HepG2 (cell line): ENCODE data around the gene TLR9. TPM values are rescaled to one million over a fixed set of nuclear protein-coding genes. Genes with fewer than 3 reads are reported as not detected.

Experiments
- AHR ChIP-seq: IDR thresholded peaks from 2 replicates; pipeline ENCODE4 v1.6.1; 2018; ENCODE audit warnings: missing genetic modification reagents, missing compliant biosample characterization
- CBX1 ChIP-seq: IDR thresholded peaks from one replicate; pipeline ENCODE4 v1.6.1; 2016; ENCODE audit warnings: antibody characterized with exemption, low read depth
- ELF4 ChIP-seq: sonication (generic); formaldehyde crosslinking; IDR thresholded peaks from 2 replicates; pipeline ENCODE4 v1.5.0; 2020; ENCODE audit warnings: missing genetic modification reagents, mild to moderate bottlenecking, moderate library complexity, borderline replicate concordance
- EZH2 ChIP-seq: conservative IDR thresholded peaks from 2 replicates; pipeline ENCODE4 v1.6.1; 2012; ENCODE audit warnings: mild to moderate bottlenecking, low read depth, low read length, moderate library complexity
- FOXC1 ChIP-seq: sonication (generic); formaldehyde crosslinking; IDR thresholded peaks from 2 replicates; pipeline ENCODE4 v1.8.0; 2022; ENCODE audit warnings: mild to moderate bottlenecking, missing genetic modification reagents, borderline replicate concordance
- GABPA ChIP-seq, 2 experiments: IDR thresholded peaks; 2 replicates each; pipeline ENCODE4 v1.6.1; 2011 to 2016; ENCODE audit warnings: low read depth in 2 of 2, low read length in 1 of 2, missing biosample characterization in 1 of 2, missing genetic modification characterization in 1 of 2
- KAT7 ChIP-seq: IDR thresholded peaks from 2 replicates; pipeline ENCODE4 v1.6.1; 2018; ENCODE audit warnings: borderline replicate concordance, missing compliant biosample characterization
- KDM5B ChIP-seq: sonication (generic); formaldehyde crosslinking; IDR thresholded peaks from 2 replicates; pipeline ENCODE4 v1.4.0; 2020; ENCODE audit warnings: missing genetic modification reagents, mild to moderate bottlenecking, borderline replicate concordance
- SIN3B ChIP-seq: fragments of 150-350 bp; IDR thresholded peaks from 2 replicates; pipeline ENCODE4 v1.6.1; 2014; ENCODE audit warnings: low read length
- SSRP1 ChIP-seq: IDR thresholded peaks from 2 replicates; pipeline ENCODE4 v1.6.1; 2016; ENCODE audit warnings: control low read depth
- ZKSCAN5 ChIP-seq: sonication (generic); formaldehyde crosslinking; IDR thresholded peaks from 2 replicates; pipeline ENCODE4 v1.5.1; 2020; ENCODE audit warnings: mild to moderate bottlenecking, missing genetic modification reagents
- ZNF24 ChIP-seq: fragments of 450-650 bp; IDR thresholded peaks from 2 replicates; pipeline ENCODE4 v1.6.1; 2017; ENCODE audit warnings: antibody characterized with exemption, mild to moderate bottlenecking
- ZNF34 ChIP-seq: sonication (generic); formaldehyde crosslinking; IDR thresholded peaks from 2 replicates; pipeline ENCODE4 v1.4.0; 2020; ENCODE audit warnings: mild to moderate bottlenecking, missing genetic modification reagents, borderline replicate concordance
- ZNF484 ChIP-seq: sonication (generic); formaldehyde crosslinking; IDR thresholded peaks from 2 replicates; pipeline ENCODE4 v1.5.1; 2020; ENCODE audit warnings: mild to moderate bottlenecking, low read depth, missing genetic modification reagents, borderline replicate concordance
- ZNF629 ChIP-seq: sonication (generic); formaldehyde crosslinking; conservative IDR thresholded peaks from 2 replicates; pipeline ENCODE4 v1.5.0; 2020; ENCODE audit warnings: missing genetic modification reagents
- ZNF672 ChIP-seq: sonication (generic); formaldehyde crosslinking; IDR thresholded peaks from 2 replicates; pipeline ENCODE4 v1.8.1; 2022; ENCODE audit warnings: missing genetic modification reagents
- ZNF709 ChIP-seq: sonication (generic); formaldehyde crosslinking; IDR thresholded peaks from 2 replicates; pipeline ENCODE4 v1.5.0; 2020; ENCODE audit warnings: mild to moderate bottlenecking, missing genetic modification reagents
- ZNF766 ChIP-seq: sonication (generic); formaldehyde crosslinking; IDR thresholded peaks from 2 replicates; pipeline ENCODE4 v1.5.0; 2020; ENCODE audit warnings: missing genetic modification reagents, borderline replicate concordance
- ZSCAN20 ChIP-seq: sonication (generic); formaldehyde crosslinking; IDR thresholded peaks from 2 replicates; pipeline ENCODE4 v1.4.0; 2020; ENCODE audit warnings: missing genetic modification reagents, mild to moderate bottlenecking, borderline replicate concordance
- ZSCAN25 ChIP-seq: sonication (generic); formaldehyde crosslinking; IDR thresholded peaks from 2 replicates; pipeline ENCODE4 v1.8.0; 2022; ENCODE audit warnings: mild to moderate bottlenecking, missing genetic modification reagents
- polyA plus RNA-seq, 8 experiments: library from polyadenylated mRNA; depleted of rRNA in 3 of 8; stranded (reverse) in 7 of 8; unstranded in 1 of 8; fragments of >200 nt; fragmentation: Illumina TruSeq in 4 of 8; extraction: Trizol in 4 of 8; gene quantifications; 2 replicates each; pipeline versions ENCODE4 v1.2.1 to v1.2.3, GENCODE V29; 2011 to 2016; ENCODE audit warnings: low read depth in 4 of 8, missing spikeins in 1 of 8, mixed read lengths in 1 of 8; ENCODE audit not compliant: insufficient read depth in 1 of 8
- total RNA-seq, 5 experiments: library from RNA; depleted of rRNA; stranded (reverse); fragments of >200 nt; fragmentation: Illumina TruSeq; extraction: Trizol; gene quantifications; 2 replicates each; pipeline ENCODE4 v1.2.3, GENCODE V29; 2016; ENCODE audit warnings: low read depth in 1 of 5
- TF ChIP-seq, protein P1 (sequence below): IDR thresholded peaks from 2 replicates; pipeline ENCODE4 v1.6.1; 2016; ENCODE audit warnings: control low read depth
- TF ChIP-seq, protein P2 (sequence below): sonication (generic); formaldehyde crosslinking; conservative IDR thresholded peaks from 2 replicates; pipeline ENCODE4 v1.8.0; 2022; ENCODE audit warnings: mild to moderate bottlenecking, moderate library complexity, missing genetic modification reagents
- TF ChIP-seq, protein P3 (sequence below): sonication (generic); formaldehyde crosslinking; IDR thresholded peaks from 2 replicates; pipeline ENCODE4 v1.5.0; 2020; ENCODE audit warnings: mild to moderate bottlenecking, low read depth, missing genetic modification reagents, borderline replicate concordance
- TF ChIP-seq, protein P4 (sequence below), 2 experiments: fragments of 450-650 bp in 1 of 2; sonication (generic) in 1 of 2; formaldehyde crosslinking; IDR thresholded peaks; 2 replicates each; pipeline versions ENCODE4 v1.5.0 to v1.8.0; 2020 to 2022; ENCODE audit warnings: mild to moderate bottlenecking in 1 of 2, missing genetic modification reagents in 1 of 2
- TF ChIP-seq, protein P5 (sequence below): sonication (generic); formaldehyde crosslinking; IDR thresholded peaks from 2 replicates; pipeline ENCODE4 v1.5.0; 2020; ENCODE audit warnings: missing genetic modification reagents, mild to moderate bottlenecking, borderline replicate concordance

Gene TLR9
- total and polyA plus RNA-seq, 2 of the 13 experiments (the other 11 are each of a cell fraction or from before 2014, with no cell fraction given): not detected

DNA sequence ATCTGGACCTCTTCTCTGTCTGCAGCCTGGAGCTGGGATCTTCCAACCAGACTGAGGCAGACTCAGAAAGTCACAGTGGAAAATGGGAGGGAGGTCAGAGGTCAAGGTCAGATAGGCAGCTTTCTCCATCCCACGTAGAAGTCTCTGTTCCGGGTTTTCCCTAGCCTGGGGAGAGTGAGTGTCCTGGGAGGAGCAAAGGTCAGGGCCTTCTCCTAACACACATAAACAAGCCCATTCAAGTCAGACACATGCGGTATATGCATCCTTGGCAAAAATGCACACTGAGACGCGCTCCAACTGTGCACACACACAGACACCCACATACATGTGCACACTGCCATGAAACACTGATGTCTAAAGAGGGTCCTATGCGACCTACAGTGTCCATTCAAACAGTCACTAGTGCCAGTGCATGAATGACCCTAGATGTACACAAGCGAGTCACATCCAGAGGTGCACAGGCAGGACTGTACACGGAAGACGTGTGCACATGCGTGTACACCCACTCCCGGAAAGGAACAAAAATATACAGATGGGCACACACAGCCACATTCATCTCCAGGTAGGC is 12.8 kb upstream of the TLR9 start (continued):
- TF ChIP-seq ZSCAN25 (CRISPR knock-in tag): no peak; the same call in 1 of the 2 replicates
- no peak for TF ChIP-seq ZNF484 (CRISPR knock-in tag)
- TF ChIP-seq, protein P1, sequence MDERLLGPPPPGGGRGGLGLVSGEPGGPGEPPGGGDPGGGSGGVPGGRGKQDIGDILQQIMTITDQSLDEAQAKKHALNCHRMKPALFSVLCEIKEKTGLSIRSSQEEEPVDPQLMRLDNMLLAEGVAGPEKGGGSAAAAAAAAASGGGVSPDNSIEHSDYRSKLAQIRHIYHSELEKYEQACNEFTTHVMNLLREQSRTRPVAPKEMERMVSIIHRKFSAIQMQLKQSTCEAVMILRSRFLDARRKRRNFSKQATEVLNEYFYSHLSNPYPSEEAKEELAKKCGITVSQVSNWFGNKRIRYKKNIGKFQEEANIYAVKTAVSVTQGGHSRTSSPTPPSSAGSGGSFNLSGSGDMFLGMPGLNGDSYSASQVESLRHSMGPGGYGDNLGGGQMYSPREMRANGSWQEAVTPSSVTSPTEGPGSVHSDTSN: no peak
- no peak for TF ChIP-seq ZNF629
- TF ChIP-seq EZH2: no peak
- TF ChIP-seq, protein P2, sequence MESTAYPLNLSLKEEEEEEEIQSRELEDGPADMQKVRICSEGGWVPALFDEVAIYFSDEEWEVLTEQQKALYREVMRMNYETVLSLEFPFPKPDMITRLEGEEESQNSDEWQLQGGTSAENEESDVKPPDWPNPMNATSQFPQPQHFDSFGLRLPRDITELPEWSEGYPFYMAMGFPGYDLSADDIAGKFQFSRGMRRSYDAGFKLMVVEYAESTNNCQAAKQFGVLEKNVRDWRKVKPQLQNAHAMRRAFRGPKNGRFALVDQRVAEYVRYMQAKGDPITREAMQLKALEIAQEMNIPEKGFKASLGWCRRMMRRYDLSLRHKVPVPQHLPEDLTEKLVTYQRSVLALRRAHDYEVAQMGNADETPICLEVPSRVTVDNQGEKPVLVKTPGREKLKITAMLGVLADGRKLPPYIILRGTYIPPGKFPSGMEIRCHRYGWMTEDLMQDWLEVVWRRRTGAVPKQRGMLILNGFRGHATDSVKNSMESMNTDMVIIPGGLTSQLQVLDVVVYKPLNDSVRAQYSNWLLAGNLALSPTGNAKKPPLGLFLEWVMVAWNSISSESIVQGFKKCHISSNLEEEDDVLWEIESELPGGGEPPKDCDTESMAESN (CRISPR knock-in tag): peak; percentile 44; the same call in 1 of the 2 replicates
- TF ChIP-seq CBX1: no peak
- peak; percentile 40; the same call in 1 of the 2 replicates for TF ChIP-seq KAT7 (CRISPR knock-in tag)
- no peak for TF ChIP-seq KDM5B (CRISPR knock-in tag)
- TF ChIP-seq ELF4: peak; percentile 98
- no peak for TF ChIP-seq SSRP1 (CRISPR knock-in tag)
- 0 out of 2 replicates have a peak, but pooled peaks have one; percentile 29 for TF ChIP-seq FOXC1
- TF ChIP-seq ZKSCAN5 (CRISPR knock-in tag): no peak
- no peak for TF ChIP-seq ZNF672
- no peak for TF ChIP-seq ZNF766 (CRISPR knock-in tag)
- TF ChIP-seq ZNF709 (CRISPR knock-in tag): peak; percentile 47; the same call in 1 of the 2 replicates
- TF ChIP-seq, protein P3, sequence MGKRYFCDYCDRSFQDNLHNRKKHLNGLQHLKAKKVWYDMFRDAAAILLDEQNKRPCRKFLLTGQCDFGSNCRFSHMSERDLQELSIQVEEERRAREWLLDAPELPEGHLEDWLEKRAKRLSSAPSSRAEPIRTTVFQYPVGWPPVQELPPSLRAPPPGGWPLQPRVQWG: no peak
- no peak for TF ChIP-seq AHR (CRISPR knock-in tag)
- TF ChIP-seq GABPA (IDR thresholded peaks at IDR 0.05; ENCODE audit: low read depth, low read length): no peak
- TF ChIP-seq GABPA (CRISPR knock-in tag; IDR thresholded peaks at IDR 0.05; ENCODE audit: low read depth): peak; percentile 64
- TF ChIP-seq ZSCAN20 (CRISPR knock-in tag): no peak
- TF ChIP-seq, protein P4, sequence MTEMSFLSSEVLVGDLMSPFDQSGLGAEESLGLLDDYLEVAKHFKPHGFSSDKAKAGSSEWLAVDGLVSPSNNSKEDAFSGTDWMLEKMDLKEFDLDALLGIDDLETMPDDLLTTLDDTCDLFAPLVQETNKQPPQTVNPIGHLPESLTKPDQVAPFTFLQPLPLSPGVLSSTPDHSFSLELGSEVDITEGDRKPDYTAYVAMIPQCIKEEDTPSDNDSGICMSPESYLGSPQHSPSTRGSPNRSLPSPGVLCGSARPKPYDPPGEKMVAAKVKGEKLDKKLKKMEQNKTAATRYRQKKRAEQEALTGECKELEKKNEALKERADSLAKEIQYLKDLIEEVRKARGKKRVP (CRISPR knock-in tag; IDR thresholded peaks at IDR 0.05): peak in 1 of 2 experiments; percentile 50; a peak in 2 of 4 replicates
- no peak for TF ChIP-seq ZNF24
- no peak for TF ChIP-seq ZNF34 (CRISPR knock-in tag)
- TF ChIP-seq, protein P5, sequence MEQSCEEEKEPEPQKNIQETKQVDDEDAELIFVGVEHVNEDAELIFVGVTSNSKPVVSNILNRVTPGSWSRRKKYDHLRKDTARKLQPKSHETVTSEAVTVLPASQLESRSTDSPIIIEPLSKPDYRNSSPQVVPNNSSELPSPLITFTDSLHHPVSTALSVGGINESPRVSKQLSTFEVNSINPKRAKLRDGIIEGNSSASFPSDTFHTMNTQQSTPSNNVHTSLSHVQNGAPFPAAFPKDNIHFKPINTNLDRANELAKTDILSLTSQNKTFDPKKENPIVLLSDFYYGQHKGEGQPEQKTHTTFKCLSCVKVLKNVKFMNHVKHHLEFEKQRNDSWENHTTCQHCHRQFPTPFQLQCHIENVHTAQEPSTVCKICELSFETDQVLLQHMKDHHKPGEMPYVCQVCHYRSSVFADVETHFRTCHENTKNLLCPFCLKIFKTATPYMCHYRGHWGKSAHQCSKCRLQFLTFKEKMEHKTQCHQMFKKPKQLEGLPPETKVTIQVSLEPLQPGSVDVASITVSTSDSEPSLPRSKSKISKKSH (CRISPR knock-in tag): no peak
- no peak for TF ChIP-seq SIN3B
